GM12875 (cell line): ENCODE measurements around the gene PIAS2.
A peak's percentile ranks its signal among the peaks of the same experiment; 100 is the strongest.

ENCODE experiments used
- H3K4me3 ChIP-seq: one replicate; pipeline ENCODE4 v1.5.1; 2011; ENCODE audit warnings: low read depth, low read length, control low read depth
- TF ChIP-seq, protein P1 (sequence below): IDR thresholded peaks from 2 replicates; pipeline ENCODE4 v1.5.1; 2011; ENCODE audit warnings: low read depth, mild to moderate bottlenecking, control low read depth, inconsistent platforms, low read length, moderate library complexity, borderline replicate concordance; ENCODE audit not compliant: insufficient read depth

Gene PIAS2

DNA sequence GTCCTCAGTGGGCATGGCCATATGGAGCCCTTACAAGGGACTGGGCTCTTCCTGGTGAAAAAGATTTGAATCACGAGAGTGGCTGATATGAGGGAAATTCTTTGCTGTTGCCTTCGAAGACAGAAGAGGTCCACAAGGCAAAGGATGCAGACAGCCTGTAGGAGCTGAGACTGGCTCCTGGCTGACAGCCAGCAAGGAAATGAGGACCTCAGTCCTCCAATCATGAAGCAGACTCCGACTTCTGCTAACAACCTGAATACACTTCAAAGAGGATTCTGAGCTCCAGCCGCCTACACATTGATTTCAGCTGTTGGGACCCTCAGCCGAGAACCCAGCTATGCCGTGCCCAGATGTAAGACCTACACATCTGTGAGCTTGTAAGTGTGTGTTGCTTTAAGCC is 157.4 kb downstream of the PIAS2 start:
- TF ChIP-seq, protein P1, sequence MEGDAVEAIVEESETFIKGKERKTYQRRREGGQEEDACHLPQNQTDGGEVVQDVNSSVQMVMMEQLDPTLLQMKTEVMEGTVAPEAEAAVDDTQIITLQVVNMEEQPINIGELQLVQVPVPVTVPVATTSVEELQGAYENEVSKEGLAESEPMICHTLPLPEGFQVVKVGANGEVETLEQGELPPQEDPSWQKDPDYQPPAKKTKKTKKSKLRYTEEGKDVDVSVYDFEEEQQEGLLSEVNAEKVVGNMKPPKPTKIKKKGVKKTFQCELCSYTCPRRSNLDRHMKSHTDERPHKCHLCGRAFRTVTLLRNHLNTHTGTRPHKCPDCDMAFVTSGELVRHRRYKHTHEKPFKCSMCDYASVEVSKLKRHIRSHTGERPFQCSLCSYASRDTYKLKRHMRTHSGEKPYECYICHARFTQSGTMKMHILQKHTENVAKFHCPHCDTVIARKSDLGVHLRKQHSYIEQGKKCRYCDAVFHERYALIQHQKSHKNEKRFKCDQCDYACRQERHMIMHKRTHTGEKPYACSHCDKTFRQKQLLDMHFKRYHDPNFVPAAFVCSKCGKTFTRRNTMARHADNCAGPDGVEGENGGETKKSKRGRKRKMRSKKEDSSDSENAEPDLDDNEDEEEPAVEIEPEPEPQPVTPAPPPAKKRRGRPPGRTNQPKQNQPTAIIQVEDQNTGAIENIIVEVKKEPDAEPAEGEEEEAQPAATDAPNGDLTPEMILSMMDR: no peak

DNA sequence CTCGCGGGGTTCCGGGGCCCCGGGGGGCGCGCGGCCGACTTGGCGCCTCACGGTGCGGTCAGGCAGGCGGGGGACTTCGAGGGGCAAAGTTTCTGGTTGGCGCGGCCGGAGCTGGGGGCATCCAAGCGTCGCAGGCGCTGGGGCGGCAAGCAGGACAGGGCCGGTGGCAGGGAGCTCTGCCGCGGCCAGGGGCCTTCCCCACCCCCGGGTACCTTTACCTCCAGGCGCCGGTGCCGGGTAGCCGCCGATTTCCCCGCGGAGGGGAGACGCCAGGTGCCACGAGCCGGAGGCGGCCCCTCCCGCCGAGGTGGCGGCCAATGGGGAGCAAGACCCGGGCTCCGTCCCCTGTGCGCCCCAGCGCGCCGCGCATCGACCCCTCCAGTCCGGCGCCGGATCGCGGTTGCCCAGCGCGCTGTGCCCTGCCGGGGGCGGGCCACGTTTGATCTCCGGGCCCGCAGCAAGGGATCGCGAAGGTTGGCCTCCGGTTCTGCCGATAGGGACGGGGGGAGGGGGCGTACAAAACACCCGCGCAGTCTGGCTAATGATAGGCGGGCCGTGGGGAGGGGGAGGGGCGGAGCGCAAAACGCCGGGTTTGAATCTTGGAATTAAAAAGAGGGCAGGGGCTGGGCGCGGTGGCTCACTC is 160.6 kb downstream of the PIAS2 start, which contains the start of gene ST8SIA5:
TSS of gene ST8SIA5 (minus strand) at position 495 of the 643 bp plus-strand sequence. CDS start 545 bp downstream, outside the sequence.
- H3K4me3 ChIP-seq: peak within 1 kb of the TSS; percentile 47
- TF ChIP-seq, protein P1: no peak

More for the DNA sequence above, 157.4 kb downstream of the PIAS2 start:
- H3K4me3 ChIP-seq: no peak overlapping the region

DNA sequence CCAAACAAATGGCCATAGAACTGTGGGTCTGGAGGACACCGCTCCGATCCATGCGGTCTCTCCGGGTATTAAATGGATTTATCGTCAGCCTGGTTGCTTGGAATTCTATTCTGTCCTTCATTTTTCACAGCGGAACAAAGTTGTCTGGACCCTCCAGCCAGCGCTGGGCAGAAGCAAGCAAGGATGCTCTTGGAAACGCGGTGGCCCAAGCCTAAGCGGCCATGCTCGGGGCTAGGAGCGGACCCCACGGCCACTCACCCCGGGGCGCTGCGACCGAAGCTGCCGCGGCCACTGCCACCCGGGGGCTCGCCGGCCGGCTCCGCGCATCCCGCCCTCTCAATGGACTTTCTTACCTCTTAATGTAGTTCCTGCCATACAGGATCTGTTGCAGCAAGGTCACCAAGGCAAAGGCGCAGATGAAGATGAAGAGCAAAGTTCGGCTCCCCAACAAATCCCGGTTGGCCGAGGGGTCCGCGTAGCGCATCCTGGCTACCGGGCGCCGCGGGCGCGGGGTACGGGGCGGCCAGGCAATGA is 161.2 kb downstream of the PIAS2 start:
- TF ChIP-seq, protein P1: no peak
- no peak overlapping the region for H3K4me3 ChIP-seq

DNA sequence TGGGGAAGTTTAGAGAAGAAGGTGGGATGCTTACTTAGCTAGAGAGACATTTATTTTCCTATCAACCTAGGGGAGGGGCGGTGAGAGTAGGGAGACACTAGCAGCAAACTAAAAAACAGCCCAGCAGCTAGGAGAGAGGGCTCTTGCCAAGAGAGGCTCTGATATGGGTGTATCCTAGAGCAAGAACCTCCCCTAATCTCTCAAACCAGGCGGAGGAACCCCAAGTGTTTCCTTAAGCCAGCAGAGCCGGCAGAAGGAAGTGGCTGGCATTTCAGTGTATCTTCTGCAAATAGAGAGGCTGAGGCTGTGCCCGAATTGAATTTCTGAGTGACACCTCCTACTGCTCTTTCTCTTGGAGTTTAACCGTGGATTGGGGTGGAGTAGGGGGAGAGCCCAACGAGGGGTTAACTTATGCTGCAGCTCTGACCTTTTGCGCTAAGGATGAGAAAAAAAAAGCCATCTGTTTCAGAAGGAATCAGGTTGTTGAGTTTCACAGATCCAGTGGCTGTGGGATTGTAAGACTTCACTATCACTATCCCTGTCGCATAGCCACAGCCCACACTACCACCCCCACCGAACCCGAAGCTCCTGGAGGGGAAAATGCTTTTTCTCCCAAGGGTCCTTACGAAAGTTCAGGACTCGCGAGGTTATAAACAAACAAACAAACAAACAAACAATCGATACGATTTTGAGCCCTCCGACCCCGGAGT is 161.8 kb downstream of the PIAS2 start:
- H3K4me3 ChIP-seq: no peak overlapping the region
- TF ChIP-seq, protein P1: no peak

DNA sequence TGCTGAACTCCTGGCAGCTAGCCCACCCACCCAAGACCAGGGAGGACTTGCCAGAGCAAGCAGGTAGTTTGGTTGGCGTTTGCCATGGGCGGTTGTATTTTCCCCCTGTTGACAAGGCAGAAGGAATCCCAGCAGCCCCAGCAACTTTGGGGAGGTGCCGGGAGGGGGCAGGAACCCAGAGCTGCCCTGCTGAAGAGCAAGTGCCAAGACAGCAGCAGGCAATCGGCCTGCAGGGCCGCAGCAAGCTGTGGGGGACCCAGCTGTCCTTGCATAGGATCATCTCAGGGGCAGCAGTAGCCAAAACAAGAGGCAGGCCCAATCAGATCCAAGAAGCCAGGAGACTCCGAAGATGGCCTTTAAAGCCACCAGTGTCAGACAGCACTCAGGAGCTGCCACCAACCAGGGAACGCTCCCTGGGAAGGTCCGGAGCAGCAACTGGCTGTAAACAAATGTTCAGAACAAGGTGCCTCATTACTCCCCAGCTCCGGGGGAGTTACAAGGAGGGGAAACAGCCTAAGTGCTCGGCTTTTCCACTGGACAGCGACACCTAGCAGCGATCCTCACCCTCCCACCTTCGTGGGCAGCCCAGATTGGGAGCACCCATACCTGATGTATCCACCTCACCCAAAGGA is 162.5 kb downstream of the PIAS2 start:
- TF ChIP-seq, protein P1: no peak

DNA sequence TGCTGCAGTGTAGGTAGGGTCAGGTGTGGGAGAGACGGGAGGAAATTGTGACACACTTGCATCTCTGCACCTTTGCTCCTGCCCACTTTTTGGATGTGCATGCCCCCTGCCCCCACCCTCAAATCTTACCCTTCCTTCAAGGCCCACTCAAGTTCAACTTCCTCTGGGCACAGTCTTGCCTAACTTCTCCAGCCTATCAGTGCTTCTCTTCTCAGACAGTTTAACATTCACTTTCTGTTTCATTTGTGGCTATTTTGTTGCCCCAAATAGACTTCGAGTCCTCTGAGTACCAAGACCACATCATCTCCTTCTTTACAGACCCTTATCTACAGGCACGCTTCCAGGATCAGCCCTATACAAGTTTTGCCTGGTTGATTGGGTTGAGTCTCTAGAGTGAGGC is 163.1 kb downstream of the PIAS2 start:
- TF ChIP-seq, protein P1: no peak
- H3K4me3 ChIP-seq: no peak overlapping the region

More for the DNA sequence above, 162.5 kb downstream of the PIAS2 start:
- no peak overlapping the region for H3K4me3 ChIP-seq
